Liver (tissue), 3 donors: ENCODE results near the gene PALMD.

ENCODE experiments used
- EGR1 ChIP-seq, 2 donors: IDR thresholded peaks; 2 replicates each; pipeline ENCODE4 v1.6.1; 2016 to 2018; ENCODE audit warnings: antibody characterized with exemption in 2 of 2, low read depth in 2 of 2
- GABPA ChIP-seq, 2 donors: IDR thresholded peaks in 1 of 2; conservative IDR thresholded peaks in 1 of 2; 2 replicates each; pipeline ENCODE4 v1.6.1; 2016; ENCODE audit warnings: antibody characterized with exemption in 2 of 2, mild to moderate bottlenecking in 1 of 2, moderate library complexity in 1 of 2
- JUND ChIP-seq, 2 donors: IDR thresholded peaks; 2 replicates each; pipeline ENCODE4 v1.6.1; 2016; ENCODE audit warnings: antibody characterized with exemption in 2 of 2
- REST ChIP-seq: IDR thresholded peaks from 2 replicates; pipeline ENCODE4 v1.6.1; 2016; ENCODE audit warnings: antibody characterized with exemption, mild to moderate bottlenecking
- TAF1 ChIP-seq: conservative IDR thresholded peaks from 2 replicates; pipeline ENCODE4 v1.6.1; 2016; ENCODE audit warnings: antibody characterized with exemption, mild to moderate bottlenecking
- YY1 ChIP-seq: IDR thresholded peaks from 2 replicates; pipeline ENCODE4 v1.6.1; 2016; ENCODE audit warnings: antibody characterized with exemption, mild to moderate bottlenecking
- TF ChIP-seq, protein P1 (sequence below): fragments of 150-350 bp; IDR thresholded peaks from 2 replicates; pipeline ENCODE4 v1.5.1; 2017; ENCODE audit warnings: improper control_type of control experiment, low read depth, low read length; ENCODE audit not compliant: missing input control
- donor health status: healthy.
- donor health status: healthy.

DNA sequence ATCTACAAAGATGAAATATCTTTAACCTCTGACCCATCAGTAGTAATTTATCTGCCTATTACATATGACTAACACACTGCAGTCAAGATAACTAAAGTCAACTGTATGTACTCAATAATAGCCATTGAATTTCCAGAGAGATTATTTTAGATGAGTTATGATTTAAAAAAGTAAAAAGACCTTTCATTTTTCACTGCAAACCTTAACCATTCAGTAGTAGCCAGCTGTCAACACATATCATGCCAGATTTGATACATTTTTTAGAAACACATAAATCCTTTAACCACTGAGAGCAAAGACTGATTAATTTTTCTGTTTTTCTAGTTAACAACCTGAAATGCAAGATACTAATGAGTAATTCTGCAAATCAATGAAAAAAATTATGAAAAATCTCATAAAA lies 31.0 kb downstream of the PALMD start:
- TF ChIP-seq, protein P1, sequence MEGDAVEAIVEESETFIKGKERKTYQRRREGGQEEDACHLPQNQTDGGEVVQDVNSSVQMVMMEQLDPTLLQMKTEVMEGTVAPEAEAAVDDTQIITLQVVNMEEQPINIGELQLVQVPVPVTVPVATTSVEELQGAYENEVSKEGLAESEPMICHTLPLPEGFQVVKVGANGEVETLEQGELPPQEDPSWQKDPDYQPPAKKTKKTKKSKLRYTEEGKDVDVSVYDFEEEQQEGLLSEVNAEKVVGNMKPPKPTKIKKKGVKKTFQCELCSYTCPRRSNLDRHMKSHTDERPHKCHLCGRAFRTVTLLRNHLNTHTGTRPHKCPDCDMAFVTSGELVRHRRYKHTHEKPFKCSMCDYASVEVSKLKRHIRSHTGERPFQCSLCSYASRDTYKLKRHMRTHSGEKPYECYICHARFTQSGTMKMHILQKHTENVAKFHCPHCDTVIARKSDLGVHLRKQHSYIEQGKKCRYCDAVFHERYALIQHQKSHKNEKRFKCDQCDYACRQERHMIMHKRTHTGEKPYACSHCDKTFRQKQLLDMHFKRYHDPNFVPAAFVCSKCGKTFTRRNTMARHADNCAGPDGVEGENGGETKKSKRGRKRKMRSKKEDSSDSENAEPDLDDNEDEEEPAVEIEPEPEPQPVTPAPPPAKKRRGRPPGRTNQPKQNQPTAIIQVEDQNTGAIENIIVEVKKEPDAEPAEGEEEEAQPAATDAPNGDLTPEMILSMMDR = no peak
- no peak for TF ChIP-seq JUND (IDR thresholded peaks at IDR 0.05)
- TF ChIP-seq TAF1 = no peak
- no peak for TF ChIP-seq EGR1 (IDR thresholded peaks at IDR 0.05; ENCODE audit: low read depth in 2 of 2)
- no peak for TF ChIP-seq GABPA (IDR thresholded peaks at IDR 0.05 in 1 of 2, conservative IDR thresholded peaks at IDR 0.05 in 1 of 2)
- TF ChIP-seq REST = no peak
- no peak for TF ChIP-seq YY1
